MCF 10A (cell line): ENCODE measurements around the gene ACSM6. TPM values are rescaled to one million over a fixed set of nuclear protein-coding genes. Genes with fewer than 3 reads are reported as not detected.
A peak's percentile ranks its signal among the peaks of the same experiment; 100 is the strongest.

Experiments
- BruUV-seq: library from RNA; stranded (reverse); fragments of 400-500 nt; replicated peaks from 2 replicates; lab custom pipeline; 2021; lab: Mats Ljungman, UMichigan
- CTCF ChIA-PET: fragments of 300-600 bp; sonication (Branson Sonifier 250); formaldehyde crosslinking; extraction: SDS; loops from one replicate; lab custom pipeline; 2021; ENCODE audit warnings: antibody characterized with exemption, inconsistent platforms; lab: Yijun Ruan, JAX
- POLR2A ChIA-PET: fragments of 300-600, 350-650 bp; sonication (Branson Sonifier 250); formaldehyde crosslinking; extraction: SDS; loops from one replicate; lab custom pipeline; 2020; ENCODE audit warnings: antibody characterized with exemption, inconsistent platforms; lab: Yijun Ruan, JAX
- DNase-seq: peaks from one replicate; pipeline ENCODE4 v3.0.0-alpha.2; 2018; ENCODE audit not compliant: unreplicated experiment
- H3K27ac Mint-ChIP-seq: one replicate; pipeline ENCODE4 v1.8.0; 2022; ENCODE audit warnings: mild to moderate bottlenecking, low read depth, mixed read lengths; ENCODE audit not compliant: unreplicated experiment
- H3K27me3 Mint-ChIP-seq: one replicate; pipeline ENCODE4 v1.8.0; 2022; ENCODE audit warnings: mixed read lengths; ENCODE audit not compliant: insufficient read depth, unreplicated experiment
- H3K36me3 Mint-ChIP-seq: one replicate; pipeline ENCODE4 v1.8.0; 2022; ENCODE audit warnings: mild to moderate bottlenecking, moderate library complexity, mixed read lengths; ENCODE audit not compliant: insufficient read depth, unreplicated experiment
- H3K4me1 Mint-ChIP-seq: one replicate; pipeline ENCODE4 v1.8.0; 2022; ENCODE audit warnings: mixed read lengths; ENCODE audit not compliant: insufficient read depth, unreplicated experiment
- H3K4me3 Mint-ChIP-seq: one replicate; pipeline ENCODE4 v1.8.0; 2022; ENCODE audit warnings: mild to moderate bottlenecking, moderate library complexity, mixed read lengths; ENCODE audit not compliant: unreplicated experiment
- H3K9me3 Mint-ChIP-seq: one replicate; pipeline ENCODE4 v1.8.0; 2022; ENCODE audit warnings: mixed read lengths; ENCODE audit not compliant: unreplicated experiment
- CTCF ChIP-seq: fragments of 200-600 bp; IDR thresholded peaks from one replicate; pipeline ENCODE4 v1.8.0; 2022; ENCODE audit warnings: antibody characterized with exemption, mild to moderate bottlenecking; ENCODE audit not compliant: unreplicated experiment
- intact Hi-C: fragments of 100-400 bp; cut with micrococcal nuclease; formaldehyde crosslinking; loops from 2 replicates; pipeline ENCODE4 v1.14.1; 2022
- total RNA-seq: library from RNA; stranded (reverse); gene quantifications from 2 replicates; pipeline ENCODE4 v1.2.3, GENCODE V29; 2022

The ACSM6 gene
- total RNA-seq, 1 experiment from 2014 or later, result not detected

GRCh38 chr10:95240811-95241210 lies 46.8 kb downstream of the ACSM6 start:
- CTCF ChIA-PET, result interaction anchor here (0.6 to 18.9 kb wide), 8 partner anchors 10 to 239 kb away, joined by 3 to 713 read pairs (median 4); no protein-coding TSS in a partner anchor
- BruUV-seq, result no TSS peak
- POLR2A ChIA-PET, result interaction anchor here (1.0 kb wide), 1 partner anchor 8 kb away, joined by 4 read pairs; no protein-coding TSS in a partner anchor
- H3K36me3 Mint-ChIP-seq, result peaks cover 56% of the 10 kb centered on the region
- no peak overlapping the region for H3K27ac Mint-ChIP-seq
- no peaks in the 10 kb centered on the region for H3K9me3 Mint-ChIP-seq
- intact Hi-C loops, result loop anchor here (5.0 kb wide), 1 partner anchor 279 kb away; no protein-coding TSS in a partner anchor
- H3K4me3 Mint-ChIP-seq, result no peak overlapping the region
- DNase-seq, result no peak
- no peaks in the 10 kb centered on the region for H3K27me3 Mint-ChIP-seq
- H3K4me1 Mint-ChIP-seq, result peaks cover 9% of the 10 kb centered on the region
- TF ChIP-seq CTCF, result no peak

- Mint-ChIP-seq H3K27me3 (no peaks in the 10 kb centered on the region), H3K27ac (no peak overlapping the region), H3K36me3 (peaks cover 52% of the 10 kb centered on the region), H3K9me3 (no peaks in the 10 kb centered on the region), H3K4me3 (no peak overlapping the region), H3K4me1 (peaks cover 2% of the 10 kb centered on the region)
- DNase-seq, result peak; percentile 45
- no peak for TF ChIP-seq CTCF
- CTCF ChIA-PET, result interaction anchor here (0.6 to 18.9 kb wide), 8 partner anchors 31 to 612 kb away, joined by 3 to 713 read pairs (median 12); no protein-coding TSS in a partner anchor
- POLR2A ChIA-PET, result interaction anchor here (1.0 kb wide), 1 partner anchor 8 kb away, joined by 4 read pairs; no protein-coding TSS in a partner anchor
- no TSS peak for BruUV-seq
- intact Hi-C loops, result loop anchor here (5.0 kb wide), 1 partner anchor 279 kb away; no protein-coding TSS in a partner anchor
Observed at GRCh38 chr10:95241533-95241932, 47.5 kb downstream of the ACSM6 start.

GRCh38 chr10:95242581-95243317 lies 48.7 kb downstream of the ACSM6 start:
- Mint-ChIP-seq H3K9me3 (no peaks in the 10 kb centered on the region), H3K4me1 (peaks cover 10% of the 10 kb centered on the region), H3K27me3 (no peaks in the 10 kb centered on the region), H3K27ac (no peak overlapping the region), H3K4me3 (no peak overlapping the region), H3K36me3 (peaks cover 53% of the 10 kb centered on the region)
- ChIA-PET CTCF (interaction anchor here (0.5 to 18.9 kb wide), 66 partner anchors 9 to 1103 kb away, joined by 3 to 713 read pairs (median 4); partner anchors contain the start of gene ACSM6), POLR2A (interaction anchor here (0.7 to 0.8 kb wide), 3 partner anchors 48 to 120 kb away, joined by 3 to 4 read pairs (median 3); partner anchors contain the start of gene PDLIM1)
- DNase-seq, result peak; percentile 71
- no TSS peak for BruUV-seq
- TF ChIP-seq CTCF, result peak; percentile 87
- intact Hi-C loops, result loop anchor here (1.0 to 5.0 kb wide), 6 partner anchors 34 to 612 kb away; no protein-coding TSS in a partner anchor

GRCh38 chr10:95243318-95243617 lies 49.2 kb downstream of the ACSM6 start:
- DNase-seq, result no peak
- peaks cover 15% of the 10 kb centered on the region for H3K4me1 Mint-ChIP-seq
- ChIA-PET POLR2A (interaction anchor here (0.5 to 0.7 kb wide), 3 partner anchors 47 to 117 kb away, joined by 3 to 4 read pairs (median 3); partner anchors contain the start of gene PDLIM1), CTCF (interaction anchor here (0.6 to 18.9 kb wide), 62 partner anchors 9 to 626 kb away, joined by 3 to 713 read pairs (median 5); partner anchors contain the start of gene ACSM6)
- peaks cover 56% of the 10 kb centered on the region for H3K36me3 Mint-ChIP-seq
- H3K27me3 Mint-ChIP-seq, result no peaks in the 10 kb centered on the region
- intact Hi-C loops, result loop anchor here (1.0 to 5.0 kb wide), 6 partner anchors 35 to 613 kb away; no protein-coding TSS in a partner anchor
- H3K4me3 Mint-ChIP-seq, result no peak overlapping the region
- no peak overlapping the region for H3K27ac Mint-ChIP-seq
- TF ChIP-seq CTCF, result no peak
- no TSS peak for BruUV-seq
- H3K9me3 Mint-ChIP-seq, result no peaks in the 10 kb centered on the region
